ENCODE results near the gene RASD1.

RASD1 gene, protein sequence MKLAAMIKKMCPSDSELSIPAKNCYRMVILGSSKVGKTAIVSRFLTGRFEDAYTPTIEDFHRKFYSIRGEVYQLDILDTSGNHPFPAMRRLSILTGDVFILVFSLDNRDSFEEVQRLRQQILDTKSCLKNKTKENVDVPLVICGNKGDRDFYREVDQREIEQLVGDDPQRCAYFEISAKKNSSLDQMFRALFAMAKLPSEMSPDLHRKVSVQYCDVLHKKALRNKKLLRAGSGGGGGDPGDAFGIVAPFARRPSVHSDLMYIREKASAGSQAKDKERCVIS

DNA sequence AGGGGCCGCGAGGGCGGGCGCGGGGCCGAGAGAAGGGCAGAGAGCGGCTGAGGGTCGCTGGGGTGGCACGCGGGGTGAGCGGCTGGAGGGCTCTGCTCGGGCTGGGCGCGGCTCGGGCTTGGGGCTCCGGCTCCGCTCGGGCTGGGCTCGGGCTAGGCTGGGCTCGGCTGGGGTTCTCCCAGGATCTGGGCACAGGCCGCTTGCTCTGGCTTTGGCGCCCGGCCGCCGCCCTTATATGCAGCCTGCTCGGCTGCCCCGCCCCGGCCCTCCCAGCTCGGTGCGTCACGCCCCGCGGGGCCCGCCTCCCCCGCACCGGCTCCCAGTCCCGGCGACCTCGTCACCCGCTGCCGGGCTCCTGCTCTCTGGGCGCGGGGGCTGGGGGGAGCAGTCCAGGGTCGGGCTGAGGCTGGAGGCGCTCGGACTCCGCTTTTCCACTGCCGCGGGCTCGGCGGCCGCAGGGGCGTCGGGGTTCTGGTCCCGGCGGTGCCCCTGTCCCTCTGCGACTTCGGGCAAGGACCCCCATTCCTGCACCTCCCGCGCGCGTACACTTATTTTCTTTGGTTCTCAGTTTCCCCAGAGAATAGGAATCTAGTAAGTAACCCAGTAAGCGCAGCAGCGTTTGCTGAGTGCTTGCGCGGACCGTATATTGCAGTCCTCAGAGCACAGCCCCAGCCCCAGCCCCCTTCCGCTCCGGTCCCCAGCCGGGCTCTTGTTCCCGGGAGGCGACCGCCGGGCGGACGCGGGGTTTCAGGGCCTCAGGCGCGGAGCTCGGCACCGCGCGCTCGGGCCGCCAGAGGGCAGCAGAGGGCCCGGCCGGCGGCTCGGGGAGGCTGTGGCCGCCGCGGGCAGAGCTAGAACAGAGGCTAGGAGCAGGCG, at the start of gene RASD1:
Gene RASD1, minus strand, starts transcription at position 207 of the 876 bp plus-strand sequence. CDS start 214 bp downstream, outside the sequence.
- peak; percentile 89 for DNase-seq

DNA sequence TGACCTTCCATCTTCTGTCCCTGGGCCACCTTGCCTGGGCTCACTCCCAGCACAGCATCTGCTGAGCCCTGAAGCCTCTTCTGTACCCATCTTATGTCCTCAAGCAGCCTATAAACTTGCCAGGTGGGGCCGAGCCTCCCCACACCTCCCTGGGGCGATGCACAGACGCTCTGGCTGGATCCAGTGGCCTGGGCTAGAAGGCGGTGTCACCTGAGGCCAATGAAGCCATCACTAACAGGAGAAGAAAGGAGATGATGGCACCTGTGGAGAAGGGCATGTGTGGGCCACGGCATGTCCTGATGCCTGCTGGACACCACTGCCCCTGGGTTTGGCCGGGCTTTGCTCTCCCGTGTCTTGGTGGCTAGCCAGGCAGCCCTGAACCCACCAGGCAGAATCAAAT, 49.8 kb upstream of the RASD1 start:
- no peak for DNase-seq

DNA sequence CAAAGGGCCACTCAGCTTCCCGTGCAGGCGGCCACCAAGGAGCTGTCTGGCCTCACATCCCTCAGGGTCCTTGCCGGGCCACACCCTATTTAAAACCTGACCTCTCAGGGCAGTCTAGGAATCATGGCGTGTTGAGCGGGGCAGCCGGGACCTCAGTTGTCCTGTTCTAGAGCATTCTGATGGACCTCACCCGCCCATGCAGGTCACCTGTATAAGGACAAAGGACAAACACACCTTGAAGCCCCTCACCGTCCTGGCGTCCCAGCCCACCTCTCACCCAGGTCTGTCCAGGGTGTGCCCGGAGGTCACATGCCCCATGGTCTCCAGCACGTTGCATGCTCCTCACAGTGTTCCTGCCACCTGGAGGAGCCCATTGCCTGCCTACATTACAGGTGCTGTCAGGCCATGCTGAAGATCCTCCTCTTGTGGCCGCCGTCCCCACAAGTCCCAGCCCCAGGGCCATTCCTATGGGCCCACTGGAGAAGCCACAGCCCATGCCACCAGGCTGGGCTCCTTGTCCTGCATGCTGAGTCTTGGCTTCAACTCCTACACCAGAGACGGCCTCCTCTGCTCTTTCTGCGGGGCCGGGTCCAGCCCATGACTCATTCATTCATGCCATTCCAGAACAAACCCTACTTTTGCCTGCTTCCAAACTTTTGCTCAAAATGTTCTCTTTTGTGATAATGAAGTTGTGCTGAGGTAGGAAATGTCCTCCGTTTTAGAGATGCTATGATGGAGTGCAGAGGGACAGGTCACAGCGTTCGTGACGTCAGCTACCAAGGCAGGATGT, 49.0 kb upstream of the RASD1 start:
- no peak for DNase-seq

DNA sequence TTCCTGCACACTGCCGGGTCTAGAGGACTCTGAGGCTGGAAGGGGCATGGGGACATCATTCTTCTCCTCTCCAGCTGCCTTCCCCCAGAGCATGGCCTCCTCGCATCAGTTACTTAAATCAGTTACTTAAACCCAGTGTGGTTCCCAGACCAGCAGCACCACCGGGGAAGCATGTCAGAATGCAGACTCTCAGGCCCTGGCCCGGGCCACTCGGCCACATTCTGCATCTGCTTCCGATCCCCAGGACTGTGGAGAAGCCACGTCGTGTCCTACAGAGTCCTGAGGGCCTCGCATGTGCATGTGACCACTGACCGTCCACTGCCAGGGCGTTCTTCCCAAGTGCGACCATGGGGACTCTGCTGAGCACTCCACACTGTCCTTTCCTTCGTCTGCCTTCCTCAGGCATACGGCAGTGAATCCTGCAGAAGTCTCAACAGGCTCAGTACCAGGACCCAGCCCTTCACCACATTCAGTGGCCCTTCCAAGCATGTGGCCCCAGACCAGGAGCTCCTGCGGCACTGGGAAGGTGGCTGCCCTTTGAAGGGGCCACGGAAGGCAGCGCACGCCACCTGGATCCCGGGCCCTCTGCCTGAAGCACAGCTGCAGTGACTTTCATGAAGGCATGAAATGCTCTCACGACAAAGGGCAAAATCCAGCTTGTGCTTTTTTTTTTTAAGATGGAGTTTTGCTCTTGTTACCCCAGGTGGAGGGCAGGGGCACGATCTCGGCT, 46.9 kb upstream of the RASD1 start:
- DNase-seq, result no peak

DNA sequence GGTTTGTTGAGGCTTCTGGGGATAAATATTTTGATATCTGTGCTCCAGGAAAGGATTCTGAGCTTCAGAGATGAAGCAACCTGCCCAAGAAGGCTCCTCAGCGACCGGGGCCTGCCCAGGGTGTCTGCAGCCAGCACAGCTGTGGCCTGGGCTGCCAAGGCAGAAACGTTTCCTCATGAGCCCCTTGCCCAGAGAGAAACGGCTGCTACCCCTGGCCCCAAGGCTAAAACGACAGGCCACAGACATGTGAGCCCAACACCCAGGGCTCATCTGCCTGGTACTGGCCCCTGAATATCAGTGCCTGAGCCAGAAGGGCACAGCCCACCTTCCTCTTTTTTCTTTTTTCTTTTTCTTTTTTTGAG, 45.4 kb upstream of the RASD1 start:
- no peak for DNase-seq

DNA sequence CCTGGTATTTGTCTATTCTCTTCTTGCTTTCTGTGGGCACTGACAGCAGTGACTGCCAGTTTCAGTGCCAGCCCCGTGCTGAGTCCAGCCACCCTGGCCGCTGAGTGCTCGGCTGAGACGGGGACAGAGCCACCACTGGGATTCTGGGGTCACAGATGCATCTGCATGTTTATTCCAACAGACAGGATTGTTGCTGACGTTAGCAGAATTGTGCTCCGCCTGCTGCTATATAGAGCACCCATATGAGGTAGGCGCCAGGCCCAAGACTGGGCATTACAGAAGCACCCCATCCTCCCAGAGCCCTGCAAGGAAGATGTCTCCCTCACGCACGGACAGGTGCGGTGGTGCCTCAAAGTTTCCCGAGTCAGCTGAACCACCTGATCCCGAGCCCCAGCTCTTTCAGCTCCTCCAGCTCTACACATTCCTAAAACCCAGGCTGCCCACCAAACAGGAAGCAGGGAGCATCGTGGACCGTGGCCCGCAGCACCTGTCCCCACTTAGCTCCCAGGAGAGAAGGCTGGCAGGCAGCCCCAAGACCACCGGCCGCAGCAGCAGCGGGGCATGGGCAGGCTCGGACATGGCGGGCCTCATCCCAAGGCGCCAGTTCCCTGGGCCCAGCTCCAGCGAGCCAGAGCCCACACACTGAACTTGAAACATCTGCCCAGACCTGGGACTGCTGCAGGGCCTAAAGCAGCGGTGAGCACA, 44.9 kb upstream of the RASD1 start:
- DNase-seq, result no peak

DNA sequence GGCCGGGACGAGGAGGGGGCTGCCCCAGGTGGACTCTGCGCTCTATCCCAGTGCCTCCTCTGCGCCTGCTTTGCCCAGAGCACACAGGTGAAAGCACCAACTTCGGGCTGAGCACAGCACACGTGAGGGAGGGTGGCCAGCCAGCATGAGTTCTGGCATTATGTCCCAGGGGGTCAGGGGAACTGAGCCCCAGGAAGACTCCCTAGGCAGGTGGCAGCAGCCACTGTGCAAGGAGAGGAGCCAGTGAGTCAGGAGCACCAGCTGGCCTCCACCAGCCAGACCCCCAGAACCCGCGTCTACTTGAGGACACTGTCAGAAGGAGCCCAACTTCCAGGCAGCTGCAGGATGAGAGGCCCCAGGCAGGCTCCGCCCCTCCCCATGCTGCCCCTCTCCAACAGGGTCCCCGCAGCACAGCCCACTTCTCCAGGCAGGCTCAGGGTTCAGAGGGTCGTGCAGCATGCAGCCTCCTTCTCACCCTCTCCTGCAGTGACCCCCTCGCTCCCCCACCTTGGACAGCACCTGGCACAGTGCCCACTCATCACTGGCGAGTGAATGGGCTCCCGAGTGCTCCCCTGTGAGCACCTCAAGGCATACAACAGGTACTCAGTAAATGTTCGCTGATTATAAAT, 44.2 kb upstream of the RASD1 start:
- DNase-seq, result no peak

DNA sequence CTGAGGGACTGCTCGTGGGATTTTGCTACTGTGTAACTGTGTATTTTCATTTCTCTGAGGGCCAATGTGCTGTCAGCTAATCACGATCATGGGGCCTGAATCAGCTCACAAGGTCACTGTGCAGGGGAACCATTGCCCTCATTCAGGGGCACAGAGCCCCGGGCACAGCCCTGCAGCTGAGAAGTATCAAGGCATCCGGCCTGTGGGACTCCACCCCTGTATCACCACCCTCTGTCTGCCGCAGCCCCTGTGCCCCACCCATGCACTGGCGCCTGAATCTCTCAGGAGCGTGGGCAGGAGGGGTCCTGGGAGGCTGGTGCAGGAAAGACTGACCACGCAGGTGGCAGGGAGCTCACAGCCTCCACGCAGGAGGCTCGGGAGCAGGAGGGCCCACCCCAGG, 43.4 kb upstream of the RASD1 start:
- DNase-seq, result peak; percentile 34

DNA sequence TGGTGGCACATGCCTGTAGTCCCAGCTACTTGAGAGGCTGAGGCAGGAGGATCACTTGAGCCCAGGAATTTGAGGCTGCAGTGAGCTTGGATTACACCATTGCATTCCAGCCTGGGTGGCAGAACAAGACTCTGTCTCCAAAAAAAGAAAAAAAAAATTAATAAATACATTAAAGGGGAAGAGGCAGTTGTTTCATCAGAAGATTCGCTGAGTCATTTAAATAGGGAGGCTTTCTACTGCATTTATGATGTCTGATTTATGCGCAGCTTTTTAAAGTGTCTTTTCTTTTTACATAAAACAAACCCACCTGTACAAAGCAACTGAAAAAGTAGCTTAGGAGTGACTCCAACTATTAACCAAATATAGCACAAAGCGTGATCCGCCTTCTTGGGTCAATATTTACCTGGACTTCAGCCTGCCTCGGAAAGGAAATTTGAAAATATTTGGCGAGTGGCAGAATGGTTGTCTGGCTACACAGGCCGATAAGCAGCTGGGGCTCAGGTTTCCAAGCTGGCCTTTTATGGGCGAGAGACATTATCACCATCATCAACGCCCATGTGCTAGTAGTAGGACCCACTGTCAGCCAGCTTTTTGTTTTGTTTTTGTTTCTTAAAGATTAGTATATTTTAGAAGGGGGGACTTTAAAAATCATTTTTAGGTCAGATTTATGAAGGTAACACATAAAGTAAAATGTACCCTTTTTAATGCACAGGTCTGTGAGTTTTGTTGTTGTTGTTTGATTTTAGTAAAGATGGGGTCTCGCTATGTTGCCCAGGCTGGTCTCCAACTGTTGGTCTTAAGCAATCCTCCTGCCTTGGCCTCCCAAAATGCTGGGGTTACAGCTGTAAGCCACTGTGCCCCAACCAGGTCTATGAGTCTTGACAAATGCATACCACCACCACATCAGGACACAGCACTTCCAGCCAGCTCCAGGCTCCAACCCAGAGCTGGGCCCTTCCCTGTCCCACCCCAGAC, 42.5 kb upstream of the RASD1 start:
- peak; percentile 27 for DNase-seq

DNA sequence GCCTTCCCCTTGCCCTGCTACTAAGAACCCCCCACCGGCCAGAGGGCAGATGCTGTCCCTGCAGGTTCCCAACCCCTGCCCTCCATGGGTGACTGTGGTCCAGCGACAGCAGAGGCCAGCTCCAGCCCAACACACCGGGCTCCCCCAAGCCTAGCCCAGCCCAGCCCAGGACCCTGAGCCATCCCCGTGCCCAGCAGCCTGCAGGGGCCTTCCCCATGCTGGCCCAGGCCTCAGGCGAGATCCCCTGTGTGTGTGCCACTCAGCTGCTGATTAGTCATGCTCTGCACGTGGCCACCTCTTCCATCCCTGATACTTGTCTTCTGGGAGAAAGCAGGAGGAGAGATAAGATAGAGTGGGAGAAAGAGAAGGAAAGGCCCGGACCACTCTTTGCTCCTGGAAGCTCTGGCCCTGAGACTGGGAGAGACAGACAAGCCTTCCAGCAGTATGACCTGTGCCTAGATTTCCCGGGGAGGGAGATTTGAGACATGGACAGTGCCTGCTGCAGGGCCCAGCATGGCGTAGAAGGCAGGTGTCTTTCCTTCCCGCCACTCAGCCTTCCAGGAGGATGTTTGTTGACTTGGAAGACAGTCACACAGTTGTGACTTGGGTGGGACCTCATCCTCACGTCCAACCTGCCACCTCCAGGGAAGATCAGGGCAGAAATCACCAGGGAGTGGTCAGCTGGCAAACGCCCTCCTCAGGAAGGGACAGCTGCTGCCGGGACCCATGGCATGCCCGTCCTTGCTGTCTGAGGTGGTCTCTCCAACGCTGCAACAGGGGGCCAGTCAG, 41.3 kb upstream of the RASD1 start:
- no peak for DNase-seq

DNA sequence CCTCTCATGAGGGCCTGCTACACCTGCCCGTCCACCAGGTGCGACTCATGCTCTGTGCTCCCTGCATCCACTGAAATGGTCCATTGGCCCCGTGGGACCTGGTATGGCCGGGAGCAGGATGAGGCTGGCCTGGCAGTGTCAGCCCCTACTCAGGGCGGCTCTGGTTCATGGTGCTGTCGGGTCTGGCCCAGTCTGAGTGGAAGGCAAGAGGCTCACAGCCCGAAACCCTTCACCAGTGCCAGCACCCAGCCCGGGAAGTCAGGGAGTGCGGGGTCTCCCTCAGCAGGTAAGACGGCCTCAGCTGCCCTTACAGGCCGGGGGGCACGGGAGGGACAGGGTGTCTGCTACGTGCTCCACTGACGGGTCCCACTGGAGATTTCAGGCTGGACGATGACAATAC, 40.5 kb upstream of the RASD1 start:
- DNase-seq, result no peak

DNA sequence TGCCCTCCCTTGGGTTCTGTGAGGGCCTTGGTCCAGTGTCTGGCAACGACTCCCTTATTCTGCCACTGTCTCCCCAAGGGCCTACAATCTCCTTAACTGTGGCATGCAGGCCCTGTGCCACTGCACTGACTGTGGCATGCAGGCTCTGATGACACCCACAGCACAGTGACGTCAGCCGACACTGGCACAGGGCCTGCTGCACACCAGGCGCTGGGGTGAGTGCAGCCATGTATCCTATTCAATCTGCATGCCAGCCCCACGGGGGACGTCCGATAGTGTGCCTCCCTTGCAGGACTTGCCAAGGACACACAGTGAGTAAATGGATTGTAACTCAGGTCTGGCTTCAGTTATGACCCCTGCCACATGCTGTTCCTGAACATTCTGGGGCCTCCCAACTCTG, 39.8 kb upstream of the RASD1 start:
- no peak for DNase-seq

DNA sequence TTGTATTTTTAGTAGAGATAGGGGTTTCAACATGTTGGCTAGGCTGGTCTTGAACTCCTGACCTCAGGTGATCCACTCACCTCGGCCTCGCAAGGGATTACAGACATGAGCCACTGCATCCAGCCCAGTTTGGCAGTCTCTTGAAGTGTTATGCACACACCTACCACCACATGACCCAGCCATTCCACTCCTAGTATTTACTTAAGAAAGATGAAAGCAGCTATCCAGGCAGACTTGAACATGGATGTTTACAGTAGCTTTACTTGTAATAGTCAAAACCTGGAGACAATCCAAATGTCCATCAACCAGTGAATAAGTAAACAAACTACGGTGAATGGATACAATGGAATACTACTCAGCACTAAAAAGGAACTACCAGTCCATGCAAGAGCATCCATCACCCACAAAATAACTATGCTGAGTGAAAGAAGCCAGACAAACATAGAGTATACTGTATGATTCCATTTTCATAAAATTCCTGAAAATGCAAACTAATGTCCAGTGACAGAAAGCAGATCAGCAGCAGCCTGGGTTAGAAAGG, 37.8 kb upstream of the RASD1 start:
- DNase-seq, result no peak

DNA sequence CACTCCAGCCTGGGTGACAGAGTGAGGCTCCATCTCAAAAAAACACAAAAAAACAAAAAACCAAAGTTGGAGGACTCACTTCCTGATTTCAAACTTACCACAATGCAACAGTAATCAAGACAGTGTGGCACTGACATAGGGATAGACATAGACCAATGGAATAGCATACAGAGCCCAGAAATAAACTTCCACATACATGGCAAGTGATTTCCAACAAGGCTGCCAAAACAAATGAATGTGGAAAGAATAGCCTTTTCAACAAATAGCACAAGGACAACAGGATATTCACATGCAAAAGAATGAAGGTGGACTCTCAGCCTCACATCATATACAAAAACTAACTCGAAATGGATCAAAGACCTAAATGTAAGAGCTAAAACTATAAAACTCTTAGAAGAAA, 36.8 kb upstream of the RASD1 start:
- no peak for DNase-seq

DNA sequence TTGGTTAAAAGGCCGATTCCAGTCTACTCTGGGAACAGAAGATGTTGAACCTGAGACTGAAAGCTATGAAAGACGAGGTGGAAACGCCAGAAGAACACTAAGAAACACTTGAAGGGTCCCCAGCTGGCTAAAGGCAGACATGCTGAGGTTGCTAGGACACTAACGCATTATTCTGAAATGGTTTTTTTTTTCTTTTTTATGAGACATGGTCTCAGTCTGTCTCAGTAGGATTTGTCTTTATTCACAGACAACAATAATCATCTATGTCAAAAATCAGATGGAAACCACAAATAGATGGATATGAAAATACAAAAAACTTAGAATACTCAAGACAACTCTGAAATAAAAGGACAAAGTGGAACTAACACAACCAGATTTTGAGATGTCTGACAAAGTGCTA, 35.0 kb upstream of the RASD1 start:
- no peak for DNase-seq

DNA sequence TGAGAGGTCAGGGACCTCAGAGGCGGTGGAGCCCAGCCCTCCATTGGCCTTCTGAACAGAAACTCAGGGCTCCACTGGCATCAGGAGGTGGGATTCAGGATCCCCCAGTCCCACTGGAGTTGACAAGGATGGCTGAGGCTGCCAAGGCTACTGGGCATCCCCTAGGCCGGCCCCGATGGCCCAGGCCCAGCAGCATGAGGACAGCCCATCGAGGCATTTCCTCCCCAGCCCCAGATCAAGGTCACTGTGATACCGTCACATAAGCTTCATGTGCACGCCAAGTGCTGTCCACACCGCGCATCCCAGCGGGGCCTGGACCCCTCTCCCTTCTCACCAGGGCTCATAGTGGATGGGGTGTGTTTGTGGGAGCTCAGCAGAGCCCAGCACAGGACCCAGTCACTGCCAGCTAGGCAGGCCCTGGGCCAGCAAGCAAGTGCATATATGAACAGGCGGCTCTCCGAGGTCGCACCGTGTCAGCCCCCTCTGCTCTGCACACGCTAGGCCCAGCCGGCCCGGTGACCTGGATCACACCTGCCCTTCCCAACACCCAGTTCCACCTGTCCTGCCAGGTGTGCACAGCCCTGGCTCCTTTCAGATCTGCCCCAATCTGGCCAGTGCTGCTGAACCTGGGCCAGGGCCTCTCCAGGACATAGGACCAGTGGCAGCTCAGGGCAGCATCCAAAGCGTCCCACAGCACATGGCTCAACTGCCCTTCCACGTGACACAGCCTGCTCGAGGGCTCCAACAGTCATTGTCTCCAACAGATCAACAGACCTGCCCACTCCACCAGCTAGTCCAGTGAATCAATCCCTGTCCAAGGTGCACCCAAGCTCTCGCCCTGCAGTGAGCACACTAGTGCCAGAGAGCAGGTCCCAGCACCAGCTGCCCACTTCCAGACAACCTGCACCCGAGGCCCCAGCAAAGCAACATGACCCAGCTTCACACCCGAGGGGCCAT, 32.8 kb upstream of the RASD1 start:
- DNase-seq, result no peak

DNA sequence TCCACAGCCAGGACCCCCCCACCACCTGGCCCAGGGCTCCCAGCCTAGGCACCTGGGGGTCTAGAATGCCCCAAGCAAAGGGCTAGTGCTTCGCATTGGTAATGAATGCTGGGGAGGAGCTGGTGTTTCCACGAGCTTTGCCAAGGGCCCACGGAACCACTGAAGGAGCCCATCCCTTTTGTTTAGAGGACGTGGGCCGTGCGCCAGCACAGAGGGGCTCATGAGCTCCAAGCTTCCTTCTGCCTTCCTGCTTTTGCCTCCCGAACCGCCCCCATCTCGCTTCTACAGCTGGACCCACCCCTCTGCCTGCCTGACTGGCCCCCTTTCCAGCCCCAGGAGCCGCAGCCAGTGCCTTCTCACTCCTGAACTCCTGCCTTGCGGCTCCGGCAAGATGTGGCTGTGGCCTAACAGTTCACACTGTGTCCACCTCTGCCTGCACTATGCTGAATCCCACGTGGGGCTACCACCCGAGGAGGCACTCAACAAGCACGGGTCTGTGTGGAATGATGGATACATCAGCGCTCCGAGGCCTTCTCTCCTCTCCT, 31.8 kb upstream of the RASD1 start:
- no peak for DNase-seq

DNA sequence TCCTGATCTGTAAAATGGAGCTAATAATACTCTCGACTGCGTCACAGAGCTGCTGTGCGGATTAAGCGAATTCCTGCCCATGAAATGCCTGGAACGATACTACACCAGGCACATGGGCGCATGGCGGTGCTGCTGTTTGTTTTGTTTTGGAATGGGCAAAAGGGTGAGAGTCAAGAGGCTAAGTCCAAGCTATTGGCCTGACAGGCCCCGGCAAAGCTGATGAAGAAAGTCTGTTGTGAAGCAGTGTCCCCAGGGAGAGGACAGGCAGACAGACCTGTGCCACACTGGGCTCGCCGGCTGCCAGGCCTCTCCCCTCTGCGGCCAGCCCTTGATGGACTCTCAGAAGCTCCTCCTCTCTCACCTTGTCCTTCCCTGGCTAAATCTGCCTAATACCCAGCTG, 31.3 kb upstream of the RASD1 start:
- no peak for DNase-seq
